Measurements from ENCODE around the gene AP2A1. TPM values are rescaled to one million over a fixed set of nuclear protein-coding genes. Genes with fewer than 3 reads are reported as not detected.
"Not testable (repeated sequence)": the region's sequence is repeated elsewhere in the genome, so short reads cannot be mapped to it uniquely, and the experiment has no call there.

Gene AP2A1
- 100 to 1,000 TPM in 1 of 4 donors, 10 to 100 TPM in 3; 69.9 to 103 (median 76.1) TPM for total RNA-seq

GRCh38 chr19:49766930-49767299, at the start of gene AP2A1:
TSS of gene AP2A1 (plus strand) at chr19:49767001. CDS start at chr19:49767134, 133 bp downstream.
- H3K4me3 ChIP-seq = peak within 1 kb of the TSS; percentile 72 to 90
- peaks cover 3 to 50% (median 21%) of the 10 kb centered on the region in 3 donors for H3K4me1 ChIP-seq
- peaks cover 0 to 6% of the 10 kb centered on the region in 2 donors for H3K36me3 ChIP-seq
- peak within 1 kb of the TSS; percentile 85 to 93 (median 91) for H3K27ac ChIP-seq
- no peaks in the 10 kb centered on the region for H3K27me3 ChIP-seq
- ATAC-seq = no peak
- TF ChIP-seq EP300 (IDR thresholded peaks at IDR 0.05) (no peak), POLR2AphosphoS5 (IDR thresholded peaks at IDR 0.05) (peak; percentile 68), CTCF (IDR thresholded peaks at IDR 0.05) (no peak), POLR2A (IDR thresholded peaks at IDR 0.05) (peak; percentile 40 to 54)
- 0% methylated on average over 2 of the region's 38 CpGs; no CpG with 5 or more reads in 1 of the 2 donors for WGBS, 2 donors (ENCODE audit: low coverage in 1 of 2)
- H3K9me3 ChIP-seq = no peaks in the 10 kb centered on the region

- no peak for TF ChIP-seq POLR2A (IDR thresholded peaks at IDR 0.05)
- no peak for TF ChIP-seq POLR2AphosphoS5 (IDR thresholded peaks at IDR 0.05)
- no peak for TF ChIP-seq CTCF (IDR thresholded peaks at IDR 0.05)
- no peak for TF ChIP-seq EP300 (IDR thresholded peaks at IDR 0.05)
- no peaks in the 10 kb centered on the region for H3K9me3 ChIP-seq
- no peak overlapping the region for H3K27ac ChIP-seq
- no peaks in the 10 kb centered on the region for H3K4me1 ChIP-seq
- H3K4me3 ChIP-seq = no peak overlapping the region
- H3K36me3 ChIP-seq = no peaks in the 10 kb centered on the region
- H3K27me3 ChIP-seq = no peaks in the 10 kb centered on the region
- 67 to 100% methylated on average over 2 to 3 of the region's 8 CpGs for WGBS, 2 donors (ENCODE audit: low coverage in 1 of 2)
- no peak for ATAC-seq
These were observed 48.3 kb upstream of the AP2A1 start for GRCh38 chr19:49718511-49718910.

- no peaks in the 10 kb centered on the region for H3K9me3 ChIP-seq
- no peak overlapping the region for H3K4me3 ChIP-seq
- no peak for TF ChIP-seq POLR2AphosphoS5 (IDR thresholded peaks at IDR 0.05)
- TF ChIP-seq EP300 (IDR thresholded peaks at IDR 0.05) = no peak
- no peak for TF ChIP-seq POLR2A (IDR thresholded peaks at IDR 0.05)
- TF ChIP-seq CTCF (IDR thresholded peaks at IDR 0.05) = no peak
- no peaks in the 10 kb centered on the region for H3K36me3 ChIP-seq
- H3K4me1 ChIP-seq = no peaks in the 10 kb centered on the region
- WGBS, 2 donors (ENCODE audit: low coverage in 1 of 2) = 68 to 70% methylated on average over 3 to 6 of the region's 6 CpGs
- ATAC-seq = no peak
- H3K27me3 ChIP-seq = peaks cover 1% of the 10 kb centered on the region
- H3K27ac ChIP-seq = no peak overlapping the region
These were observed 47.8 kb upstream of the AP2A1 start for GRCh38 chr19:49718991-49719390.

- H3K9me3 ChIP-seq, ATAC-seq, H3K4me1 ChIP-seq, H3K4me3 ChIP-seq, H3K27ac ChIP-seq, H3K36me3 ChIP-seq, H3K27me3 ChIP-seq: not testable (repeated sequence)
- 73% methylated on average over 7 of the region's 22 CpGs; no CpG with 5 or more reads in 1 of the 2 donors for WGBS, 2 donors (ENCODE audit: low coverage in 1 of 2)
These were observed 47.4 kb upstream of the AP2A1 start for GRCh38 chr19:49719420-49719819.

- Histone ChIP-seq H3K36me3 (no peaks in the 10 kb centered on the region), H3K9me3 (no peaks in the 10 kb centered on the region), H3K27ac (peak overlapping the region in 2 of 4 donors; percentile 43 to 47), H3K27me3 (peaks cover 3% of the 10 kb centered on the region), H3K4me3 (no peak overlapping the region), H3K4me1 (no peaks in the 10 kb centered on the region)
- 46 to 88% methylated on average over 5 to 20 of the region's 23 CpGs for WGBS, 2 donors (ENCODE audit: low coverage in 1 of 2)
- ATAC-seq = peak; percentile 53
- no peak for TF ChIP-seq CTCF (IDR thresholded peaks at IDR 0.05)
These were observed 39.4 kb upstream of the AP2A1 start for GRCh38 chr19:49727217-49728030.

All from gastroesophageal sphincter (tissue), 4 donors.